Ishikawa (cell line): ENCODE data around the gene IRAK2.

Source experiments
- CEBPB ChIP-seq: IDR thresholded peaks from 2 replicates; pipeline ENCODE4 v1.6.1; 2012
- CREB1 ChIP-seq: IDR thresholded peaks from 2 replicates; pipeline ENCODE4 v1.6.1; 2012; ENCODE audit warnings: low read depth
- EGR1 ChIP-seq: IDR thresholded peaks from 2 replicates; pipeline ENCODE4 v1.6.1; 2012
- EP300 ChIP-seq: IDR thresholded peaks from 2 replicates; pipeline ENCODE4 v1.6.1; 2012; ENCODE audit warnings: borderline replicate concordance
- FOXM1 ChIP-seq: IDR thresholded peaks from 2 replicates; pipeline ENCODE4 v1.6.1; 2012; ENCODE audit warnings: low read depth, borderline replicate concordance
- NFIC ChIP-seq: IDR thresholded peaks from 2 replicates; pipeline ENCODE4 v1.6.1; 2012
- RAD21 ChIP-seq: IDR thresholded peaks from 2 replicates; pipeline ENCODE4 v1.6.1; 2012; ENCODE audit warnings: low read depth
- REST ChIP-seq: IDR thresholded peaks from 2 replicates; pipeline ENCODE4 v1.6.1; 2012; ENCODE audit warnings: low read depth, mild to moderate bottlenecking
- TAF1 ChIP-seq: IDR thresholded peaks from 2 replicates; pipeline ENCODE4 v1.6.1; 2012; ENCODE audit warnings: low read depth, mild to moderate bottlenecking
- TCF12 ChIP-seq: IDR thresholded peaks from 2 replicates; pipeline ENCODE4 v1.6.1; 2012; ENCODE audit warnings: low read depth
- TEAD4 ChIP-seq: IDR thresholded peaks from 2 replicates; pipeline ENCODE4 v1.6.1; 2012
- YY1 ChIP-seq: IDR thresholded peaks from 2 replicates; pipeline ENCODE4 v1.6.1; 2012; ENCODE audit warnings: low read depth
- ZBTB7A ChIP-seq: IDR thresholded peaks from 2 replicates; pipeline ENCODE4 v1.6.1; 2012; ENCODE audit warnings: low read depth
- TF ChIP-seq, protein P1 (sequence below): IDR thresholded peaks from 2 replicates; pipeline ENCODE4 v1.6.1; 2012
- TF ChIP-seq, protein P2 (sequence below): IDR thresholded peaks from 2 replicates; pipeline ENCODE4 v1.6.1; 2012

Gene IRAK2

GRCh38 chr3:10155658-10156057 lies 9.1 kb upstream of the IRAK2 start:
- TF ChIP-seq TCF12 (no peak), YY1 (no peak), NFIC (no peak), RAD21 (no peak)

GRCh38 chr3:10157031-10157430 lies 7.7 kb upstream of the IRAK2 start:
- TF ChIP-seq, protein P1, sequence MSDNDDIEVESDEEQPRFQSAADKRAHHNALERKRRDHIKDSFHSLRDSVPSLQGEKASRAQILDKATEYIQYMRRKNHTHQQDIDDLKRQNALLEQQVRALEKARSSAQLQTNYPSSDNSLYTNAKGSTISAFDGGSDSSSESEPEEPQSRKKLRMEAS, result no peak
- TF ChIP-seq FOXM1 (no peak), REST (no peak), TEAD4 (no peak), EGR1 (no peak), EP300 (no peak), CREB1 (no peak), TCF12 (no peak), CEBPB (no peak), YY1 (no peak), ZBTB7A (no peak), NFIC (no peak), TAF1 (no peak), RAD21 (no peak)
- TF ChIP-seq, protein P2, sequence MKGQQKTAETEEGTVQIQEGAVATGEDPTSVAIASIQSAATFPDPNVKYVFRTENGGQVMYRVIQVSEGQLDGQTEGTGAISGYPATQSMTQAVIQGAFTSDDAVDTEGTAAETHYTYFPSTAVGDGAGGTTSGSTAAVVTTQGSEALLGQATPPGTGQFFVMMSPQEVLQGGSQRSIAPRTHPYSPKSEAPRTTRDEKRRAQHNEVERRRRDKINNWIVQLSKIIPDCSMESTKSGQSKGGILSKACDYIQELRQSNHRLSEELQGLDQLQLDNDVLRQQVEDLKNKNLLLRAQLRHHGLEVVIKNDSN, result no peak

GRCh38 chr3:10160346-10160745 lies 4.4 kb upstream of the IRAK2 start:
- no peak for TF ChIP-seq RAD21
- no peak for TF ChIP-seq CEBPB
- TF ChIP-seq, protein P1, result no peak
- no peak for TF ChIP-seq TEAD4
- no peak for TF ChIP-seq ZBTB7A
- no peak for TF ChIP-seq EP300
- TF ChIP-seq NFIC, result no peak
- no peak for TF ChIP-seq TCF12
- TF ChIP-seq FOXM1, result no peak
- no peak for TF ChIP-seq REST
- no peak for TF ChIP-seq YY1
- TF ChIP-seq, protein P2, result no peak
- no peak for TF ChIP-seq TAF1
- TF ChIP-seq CREB1, result no peak
- no peak for TF ChIP-seq EGR1

- no peak for TF ChIP-seq REST
- TF ChIP-seq TEAD4, result no peak
- TF ChIP-seq EGR1, result no peak
- TF ChIP-seq, protein P2, result no peak
- TF ChIP-seq RAD21, result no peak
- TF ChIP-seq, protein P1, result no peak
- no peak for TF ChIP-seq CEBPB
- no peak for TF ChIP-seq ZBTB7A
- TF ChIP-seq TCF12, result no peak
- TF ChIP-seq NFIC, result no peak
- no peak for TF ChIP-seq CREB1
- TF ChIP-seq YY1, result no peak
- no peak for TF ChIP-seq FOXM1
- no peak for TF ChIP-seq EP300
- no peak for TF ChIP-seq TAF1
These were observed 3.8 kb upstream of the IRAK2 start for GRCh38 chr3:10160925-10161324.
